ENCODE data around the gene LGALS4.
"Not testable (repeated sequence)": the region's sequence is repeated elsewhere in the genome, so short reads cannot be mapped to it uniquely, and the experiment has no call there.

Gene LGALS4

GRCh38 chr19:38807374-38808098, 5.2 kb downstream of the LGALS4 start:
- H3K27ac ChIP-seq (ENCODE audit: insufficient read depth, low read depth, low read length, poor library complexity, severe bottlenecking); H3K36me3 ChIP-seq (ENCODE audit: control insufficient read depth, insufficient read depth, low read length): not testable (repeated sequence)

GRCh38 chr19:38806371-38806770, 6.4 kb downstream of the LGALS4 start:
- H3K9me3 ChIP-seq (ENCODE audit: control insufficient read depth, low read length), result no peaks in the 10 kb centered on the region
- H3K36me3 ChIP-seq (ENCODE audit: control insufficient read depth, insufficient read depth, low read length), result no peaks in the 10 kb centered on the region
- no peaks in the 10 kb centered on the region for H3K27me3 ChIP-seq (ENCODE audit: control insufficient read depth, insufficient read depth, low read length, poor library complexity, severe bottlenecking)
- WGBS, 2 experiments, result 93% methylated on average over 6 of the region's 6 CpGs
- H3K27ac ChIP-seq (ENCODE audit: insufficient read depth, low read depth, low read length, poor library complexity, severe bottlenecking), result no peak overlapping the region
- no peak overlapping the region for H3K4me3 ChIP-seq (ENCODE audit: insufficient read depth, low read depth, low read length)
- H3K4me1 ChIP-seq (ENCODE audit: control insufficient read depth, insufficient read depth, low read length), result no peaks in the 10 kb centered on the region

More at GRCh38 chr19:38807374-38808098, 5.2 kb downstream of the LGALS4 start:
- not testable (repeated sequence) for H3K4me3 ChIP-seq (ENCODE audit: insufficient read depth, low read depth, low read length); H3K9me3 ChIP-seq (ENCODE audit: control insufficient read depth, low read length); H3K27me3 ChIP-seq (ENCODE audit: control insufficient read depth, insufficient read depth, low read length, poor library complexity, severe bottlenecking); H3K4me1 ChIP-seq (ENCODE audit: control insufficient read depth, insufficient read depth, low read length)
- 89% methylated on average over 11 of the region's 18 CpGs for WGBS, 2 experiments

GRCh38 chr19:38805180-38805579, 7.6 kb downstream of the LGALS4 start:
- no peak overlapping the region for H3K27ac ChIP-seq (ENCODE audit: insufficient read depth, low read depth, low read length, poor library complexity, severe bottlenecking)

GRCh38 chr19:38803543-38803942, 9.2 kb downstream of the LGALS4 start:
- WGBS, 2 experiments, result 91 to 93% methylated on average over 10 of the region's 10 CpGs
- no peaks in the 10 kb centered on the region for H3K36me3 ChIP-seq (ENCODE audit: control insufficient read depth, insufficient read depth, low read length)
- H3K27me3 ChIP-seq (ENCODE audit: control insufficient read depth, insufficient read depth, low read length, poor library complexity, severe bottlenecking), result no peaks in the 10 kb centered on the region
- no peaks in the 10 kb centered on the region for H3K9me3 ChIP-seq (ENCODE audit: control insufficient read depth, low read length)
- no peak overlapping the region for H3K27ac ChIP-seq (ENCODE audit: insufficient read depth, low read depth, low read length, poor library complexity, severe bottlenecking)
- no peak overlapping the region for H3K4me3 ChIP-seq (ENCODE audit: insufficient read depth, low read depth, low read length)
- no peaks in the 10 kb centered on the region for H3K4me1 ChIP-seq (ENCODE audit: control insufficient read depth, insufficient read depth, low read length)

More at GRCh38 chr19:38805180-38805579, 7.6 kb downstream of the LGALS4 start:
- no peaks in the 10 kb centered on the region for H3K27me3 ChIP-seq (ENCODE audit: control insufficient read depth, insufficient read depth, low read length, poor library complexity, severe bottlenecking)
- no peaks in the 10 kb centered on the region for H3K4me1 ChIP-seq (ENCODE audit: control insufficient read depth, insufficient read depth, low read length)
- 90 to 96% methylated on average over 1 of the region's 1 CpG for WGBS, 2 experiments
- H3K36me3 ChIP-seq (ENCODE audit: control insufficient read depth, insufficient read depth, low read length), result no peaks in the 10 kb centered on the region
- H3K9me3 ChIP-seq (ENCODE audit: control insufficient read depth, low read length), result no peaks in the 10 kb centered on the region
- H3K4me3 ChIP-seq (ENCODE audit: insufficient read depth, low read depth, low read length), result no peak overlapping the region

GRCh38 chr19:38801359-38802095, 11.2 kb downstream of the LGALS4 start:
- Histone ChIP-seq H3K36me3 (ENCODE audit: control insufficient read depth, insufficient read depth, low read length) (no peaks in the 10 kb centered on the region), H3K4me1 (ENCODE audit: control insufficient read depth, insufficient read depth, low read length) (no peaks in the 10 kb centered on the region), H3K4me3 (ENCODE audit: insufficient read depth, low read depth, low read length) (no peak overlapping the region), H3K9me3 (ENCODE audit: control insufficient read depth, low read length) (no peaks in the 10 kb centered on the region), H3K27me3 (ENCODE audit: control insufficient read depth, insufficient read depth, low read length, poor library complexity, severe bottlenecking) (no peaks in the 10 kb centered on the region), H3K27ac (ENCODE audit: insufficient read depth, low read depth, low read length, poor library complexity, severe bottlenecking) (no peak overlapping the region)
- 94 to 96% methylated on average over 12 of the region's 12 CpGs for WGBS, 2 experiments

GRCh38 chr19:38800577-38801347, 12.0 kb downstream of the LGALS4 start:
- Histone ChIP-seq H3K36me3 (ENCODE audit: control insufficient read depth, insufficient read depth, low read length) (no peaks in the 10 kb centered on the region), H3K4me3 (ENCODE audit: insufficient read depth, low read depth, low read length) (no peak overlapping the region), H3K27ac (ENCODE audit: insufficient read depth, low read depth, low read length, poor library complexity, severe bottlenecking) (no peak overlapping the region), H3K27me3 (ENCODE audit: control insufficient read depth, insufficient read depth, low read length, poor library complexity, severe bottlenecking) (no peaks in the 10 kb centered on the region), H3K4me1 (ENCODE audit: control insufficient read depth, insufficient read depth, low read length) (no peaks in the 10 kb centered on the region), H3K9me3 (ENCODE audit: control insufficient read depth, low read length) (no peaks in the 10 kb centered on the region)
- 93 to 96% methylated on average over 5 of the region's 5 CpGs for WGBS, 2 experiments

- no peak overlapping the region for H3K4me3 ChIP-seq (ENCODE audit: insufficient read depth, low read depth, low read length)
- H3K9me3 ChIP-seq (ENCODE audit: control insufficient read depth, low read length), result no peaks in the 10 kb centered on the region
- no peak overlapping the region for H3K27ac ChIP-seq (ENCODE audit: insufficient read depth, low read depth, low read length, poor library complexity, severe bottlenecking)
- no peaks in the 10 kb centered on the region for H3K27me3 ChIP-seq (ENCODE audit: control insufficient read depth, insufficient read depth, low read length, poor library complexity, severe bottlenecking)
- WGBS, 2 experiments, result 96% methylated on average over 9 to 10 of the region's 10 CpGs
- H3K36me3 ChIP-seq (ENCODE audit: control insufficient read depth, insufficient read depth, low read length), result no peaks in the 10 kb centered on the region
- no peaks in the 10 kb centered on the region for H3K4me1 ChIP-seq (ENCODE audit: control insufficient read depth, insufficient read depth, low read length)
These were observed 13.6 kb downstream of the LGALS4 start for GRCh38 chr19:38799104-38799503.

- H3K36me3 ChIP-seq (ENCODE audit: control insufficient read depth, insufficient read depth, low read length); H3K9me3 ChIP-seq (ENCODE audit: control insufficient read depth, low read length); H3K27ac ChIP-seq (ENCODE audit: insufficient read depth, low read depth, low read length, poor library complexity, severe bottlenecking); H3K4me1 ChIP-seq (ENCODE audit: control insufficient read depth, insufficient read depth, low read length); H3K4me3 ChIP-seq (ENCODE audit: insufficient read depth, low read depth, low read length); H3K27me3 ChIP-seq (ENCODE audit: control insufficient read depth, insufficient read depth, low read length, poor library complexity, severe bottlenecking): not testable (repeated sequence)
- 98 to 100% methylated on average over 2 to 14 of the region's 33 CpGs for whole genome bisulfite sequencing, 2 experiments
These were observed 15.0 kb downstream of the LGALS4 start for GRCh38 chr19:38797781-38798180.

- H3K9me3 ChIP-seq (ENCODE audit: control insufficient read depth, low read length), result no peaks in the 10 kb centered on the region
- no peak overlapping the region for H3K4me3 ChIP-seq (ENCODE audit: insufficient read depth, low read depth, low read length)
- WGBS, 2 experiments, result 0% methylated on average over 1 of the region's 2 CpGs
These were observed 16.6 kb downstream of the LGALS4 start for GRCh38 chr19:38796154-38796553.

GRCh38 chr19:38795549-38795948, 17.2 kb downstream of the LGALS4 start:
- 95% methylated on average over 4 of the region's 4 CpGs for WGBS, 2 experiments
- Histone ChIP-seq H3K27me3 (ENCODE audit: control insufficient read depth, insufficient read depth, low read length, poor library complexity, severe bottlenecking) (no peaks in the 10 kb centered on the region), H3K4me1 (ENCODE audit: control insufficient read depth, insufficient read depth, low read length) (no peaks in the 10 kb centered on the region), H3K9me3 (ENCODE audit: control insufficient read depth, low read length) (no peaks in the 10 kb centered on the region), H3K4me3 (ENCODE audit: insufficient read depth, low read depth, low read length) (no peak overlapping the region), H3K27ac (ENCODE audit: insufficient read depth, low read depth, low read length, poor library complexity, severe bottlenecking) (no peak overlapping the region), H3K36me3 (ENCODE audit: control insufficient read depth, insufficient read depth, low read length) (no peaks in the 10 kb centered on the region)

More at GRCh38 chr19:38796154-38796553, 16.6 kb downstream of the LGALS4 start:
- no peaks in the 10 kb centered on the region for H3K36me3 ChIP-seq (ENCODE audit: control insufficient read depth, insufficient read depth, low read length)
- H3K4me1 ChIP-seq (ENCODE audit: control insufficient read depth, insufficient read depth, low read length), result no peaks in the 10 kb centered on the region
- no peaks in the 10 kb centered on the region for H3K27me3 ChIP-seq (ENCODE audit: control insufficient read depth, insufficient read depth, low read length, poor library complexity, severe bottlenecking)
- no peak overlapping the region for H3K27ac ChIP-seq (ENCODE audit: insufficient read depth, low read depth, low read length, poor library complexity, severe bottlenecking)
